PFSK-1 (cell line): ENCODE measurements around the gene ARRDC1.

Experiments
- FOXP2 ChIP-seq: optimal IDR thresholded peaks from 2 replicates; pipeline ENCODE3; 2011; ENCODE audit warnings: borderline replicate concordance, control low read depth, inconsistent platforms; ENCODE audit not compliant: insufficient read depth; ENCODE audit errors: extremely low read length, extremely low read depth
- POLR2AphosphoS5 ChIP-seq: IDR thresholded peaks from 2 replicates; pipeline ENCODE4 v1.6.1; 2012; ENCODE audit warnings: low read depth, mild to moderate bottlenecking, control low read depth, low read length, moderate library complexity
- REST ChIP-seq, 2 experiments: IDR thresholded peaks; 2 replicates each; pipeline versions ENCODE4 v1.6.1 to v1.8.0; 2011 to 2012; ENCODE audit warnings: low read depth in 2 of 2, low read length in 2 of 2, control low read depth in 1 of 2, inconsistent platforms in 1 of 2, mild to moderate bottlenecking in 1 of 2, moderate library complexity in 1 of 2; ENCODE audit not compliant: insufficient read depth in 1 of 2
- SIN3A ChIP-seq: IDR thresholded peaks from 2 replicates; pipeline ENCODE4 v1.6.1; 2012; ENCODE audit warnings: mild to moderate bottlenecking, low read length, moderate library complexity, borderline replicate concordance; ENCODE audit not compliant: insufficient read depth
- TAF1 ChIP-seq: IDR thresholded peaks from 2 replicates; pipeline ENCODE4 v1.6.1; 2012; ENCODE audit warnings: low read length, control low read depth, borderline replicate concordance; ENCODE audit not compliant: insufficient read depth

The ARRDC1 gene

GRCh38 chr9:137574192-137574591 lies 31.3 kb upstream of the ARRDC1 start:
- no peak for TF ChIP-seq REST (IDR thresholded peaks at IDR 0.05; ENCODE audit: insufficient read depth in 1 of 2, low read depth in 2 of 2, low read length in 2 of 2)
- no peak for TF ChIP-seq POLR2AphosphoS5
- no peak for TF ChIP-seq SIN3A
- no peak for TF ChIP-seq FOXP2
- no peak for TF ChIP-seq TAF1

DNA sequence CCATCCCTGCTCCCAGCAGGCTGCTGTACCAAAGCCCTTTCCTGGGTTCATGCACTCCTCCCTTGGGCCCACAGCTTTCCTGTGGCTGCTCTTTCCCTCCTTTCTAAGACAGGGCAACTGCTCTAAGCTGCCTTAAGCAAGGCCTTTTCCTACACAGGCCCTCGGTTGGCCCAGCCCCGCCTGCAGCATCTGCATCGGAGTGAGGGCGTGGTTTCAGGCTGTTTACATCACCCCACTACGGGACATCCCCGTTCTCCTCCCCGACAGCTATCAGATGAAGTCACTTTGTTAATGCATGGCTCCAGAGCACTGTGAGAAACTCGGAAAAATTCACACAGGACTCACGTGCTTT lies 30.1 kb upstream of the ARRDC1 start:
- TF ChIP-seq POLR2AphosphoS5 (no peak), SIN3A (no peak), FOXP2 (no peak), TAF1 (no peak), REST (IDR thresholded peaks at IDR 0.05; ENCODE audit: insufficient read depth in 1 of 2, low read depth in 2 of 2, low read length in 2 of 2) (no peak)

DNA sequence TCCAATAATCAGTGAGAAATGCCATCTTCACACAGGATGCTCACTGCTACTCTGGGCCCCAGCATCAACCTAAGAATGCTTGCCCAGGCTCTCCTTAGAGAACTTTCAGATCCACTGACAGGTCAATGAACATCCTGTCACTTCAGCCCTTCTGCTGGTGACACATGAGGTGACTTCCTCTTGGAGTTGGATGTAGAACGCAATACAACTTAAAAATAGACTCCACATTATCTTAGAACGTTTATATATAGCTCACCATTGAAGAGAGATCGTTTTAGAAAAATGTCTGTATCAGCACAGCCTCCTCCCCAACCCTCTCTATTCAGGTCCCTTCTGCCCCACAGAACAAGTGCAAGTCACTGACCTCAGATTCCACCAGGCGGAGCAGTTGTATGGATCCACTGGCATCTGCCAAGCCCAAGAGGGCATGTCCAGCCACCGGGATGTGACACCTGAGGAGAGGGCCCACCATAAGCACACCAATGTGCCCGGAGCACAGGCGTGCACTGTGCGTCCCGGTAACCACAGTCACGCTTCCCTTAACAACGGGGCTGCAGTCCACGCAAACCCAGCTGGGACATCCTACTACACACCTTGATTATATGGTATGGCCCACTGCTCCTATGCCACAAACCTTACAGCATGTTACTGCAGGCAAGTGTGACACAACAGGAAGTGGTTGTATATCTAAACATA lies 29.6 kb upstream of the ARRDC1 start:
- TF ChIP-seq TAF1 (no peak), POLR2AphosphoS5 (no peak), REST (IDR thresholded peaks at IDR 0.05; ENCODE audit: insufficient read depth in 1 of 2, low read depth in 2 of 2, low read length in 2 of 2) (no peak), FOXP2 (no peak)

DNA sequence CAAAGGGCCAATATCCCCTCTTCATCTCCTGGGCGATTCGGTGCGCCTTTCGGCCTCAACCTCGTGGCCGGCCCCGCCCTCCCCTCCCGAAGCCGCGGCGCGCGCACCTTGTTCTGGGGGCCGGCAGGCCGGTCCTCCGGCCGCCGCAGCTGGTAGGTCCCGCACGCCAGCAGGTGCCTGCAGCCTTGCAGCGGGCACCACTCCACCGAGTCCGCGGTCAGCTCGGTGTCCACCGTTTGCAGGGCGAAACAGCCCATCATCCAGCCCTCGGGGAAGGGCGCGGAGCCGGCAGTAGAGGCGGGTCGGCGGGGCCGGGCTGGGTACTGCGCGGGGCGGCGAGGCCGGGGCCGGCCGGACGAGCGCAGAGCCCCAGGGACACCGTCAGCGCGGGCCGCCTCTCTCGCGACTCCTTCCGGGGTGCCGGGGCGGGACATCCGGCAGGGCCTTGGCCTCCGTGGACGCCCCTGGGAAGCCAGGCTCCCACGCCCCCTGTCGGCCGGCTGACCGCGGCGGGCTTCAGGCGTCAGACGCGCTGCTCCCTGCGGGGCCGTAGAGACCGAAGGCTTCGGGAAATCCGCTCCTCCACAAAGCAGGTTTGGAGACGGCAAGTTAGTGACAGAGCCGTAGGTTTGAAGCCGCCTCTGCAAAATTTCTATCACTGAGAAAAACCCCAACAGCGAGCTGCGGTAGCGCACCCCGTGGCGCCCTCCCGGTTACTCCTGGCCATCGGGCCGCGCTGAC lies 26.8 kb upstream of the ARRDC1 start, which contains the start of gene DPH7:
Gene DPH7 (minus strand): TSS at position 408 of the 741 bp plus-strand sequence. CDS start 148 bp downstream, at position 260.
- TF ChIP-seq POLR2AphosphoS5 (peak; percentile 61), TAF1 (peak; percentile 72; the same call in 1 of the 2 replicates), FOXP2 (peak; percentile 86), SIN3A (peak; percentile 75; the same call in 1 of the 2 replicates), REST (IDR thresholded peaks at IDR 0.05; ENCODE audit: insufficient read depth in 1 of 2, low read depth in 2 of 2, low read length in 2 of 2) (0 out of 4 replicates have a peak, but pooled peaks of 1 of the 2 experiments have one; percentile 50)
